ENCODE data around the gene TNS1. TPM values are rescaled to one million over a fixed set of nuclear protein-coding genes. Genes with fewer than 3 reads are reported as not detected.

The TNS1 gene
- total and polyA plus RNA-seq, 9 of the 15 experiments (the other 6 are each of a cell fraction or from before 2014, with no cell fraction given): 0.13 to 2.7 (median 0.77) TPM

GRCh38 chr2:217950401-217950871, 52.4 kb downstream of the TNS1 start:
- CTCF ChIA-PET (ENCODE audit: low intra/inter-chr PET ratio): no interaction called here
- H3K9me1 ChIP-seq (ENCODE audit: control insufficient read depth, insufficient read depth, low read length): no peaks in the 10 kb centered on the region
- no peak for ATAC-seq

GRCh38 chr2:217949447-217949846, 53.3 kb downstream of the TNS1 start:
- no peaks in the 10 kb centered on the region for H3K79me2 ChIP-seq (ENCODE audit: control insufficient read depth, insufficient read depth, low read length)
- H2AFZ ChIP-seq (ENCODE audit: low read depth, low read length): no peak overlapping the region
- CTCF ChIA-PET (ENCODE audit: low intra/inter-chr PET ratio): no interaction called here
- no peaks in the 10 kb centered on the region for H3K9me3 ChIP-seq (replicated peaks; ENCODE audit: control insufficient read depth, insufficient read depth, low read depth, low read length)
- no peak overlapping the region for H3K27ac ChIP-seq (ENCODE audit: extremely low read depth, low read depth, low read length)
- H3K9ac ChIP-seq (ENCODE audit: insufficient read depth in 1 of 2, low read depth in 2 of 2, low read length in 2 of 2): no peak overlapping the region
- no peak for ATAC-seq
- no peak for FAIRE-seq
- no peak for DNase-seq (ENCODE audit: extremely low read depth in 1 of 4, low spot score in 3 of 4)
- H3K4me3 ChIP-seq: no peak overlapping the region
- H3K4me1 ChIP-seq (replicated peaks in 1 of 2; ENCODE audit: control insufficient read depth in 2 of 2, insufficient read depth in 2 of 2, low read length in 2 of 2): no peaks in the 10 kb centered on the region
- H3K9me1 ChIP-seq (ENCODE audit: control insufficient read depth, insufficient read depth, low read length): no peaks in the 10 kb centered on the region
- in situ Hi-C loops (cut with MboI) (no loop called here), intact Hi-C loops (cut with micrococcal nuclease) (no loop called here)
- BruUV-seq (replicated peaks): no TSS peak
- no peaks in the 10 kb centered on the region for H3K36me3 ChIP-seq (ENCODE audit: control insufficient read depth, insufficient read depth, low read length)
- H3K27me3 ChIP-seq (ENCODE audit: control insufficient read depth in 2 of 2, insufficient read depth in 2 of 2, low read length in 2 of 2): peaks cover 0 to 50% of the 10 kb centered on the region in 2 experiments; a peak in 3 of 5 replicates
- no peaks in the 10 kb centered on the region for H4K20me1 ChIP-seq (replicated peaks; ENCODE audit: control insufficient read depth, insufficient read depth, low read length)
- no peak overlapping the region for H3K4me2 ChIP-seq (ENCODE audit: insufficient read depth, low read length)
- POLR2A ChIA-PET: no interaction called here
- TF ChIP-seq ZBTB7A (IDR thresholded peaks at IDR 0.05; ENCODE audit: borderline replicate concordance, control insufficient read depth, low read depth, low read length) (no peak), KAT8 (IDR thresholded peaks at IDR 0.05; ENCODE audit: low read depth) (no peak), ZNF41 (CRISPR knock-in tag; conservative IDR thresholded peaks at IDR 0.05) (no peak), ATF3 (IDR thresholded peaks at IDR 0.05) (no peak), ATF3 (CRISPR knock-in tag; conservative IDR thresholded peaks at IDR 0.05) (no peak), KAT7 (CRISPR knock-in tag; IDR thresholded peaks at IDR 0.05; ENCODE audit: borderline replicate concordance) (no peak), ZNF436 (CRISPR knock-in tag; IDR thresholded peaks at IDR 0.05) (no peak), BRD9 (IDR thresholded peaks at IDR 0.05; ENCODE audit: low read depth, partially characterized antibody) (no peak), SRF (CRISPR knock-in tag; IDR thresholded peaks at IDR 0.05) (no peak), ZNF79 (CRISPR knock-in tag; IDR thresholded peaks at IDR 0.05; ENCODE audit: low read depth) (no peak), CSDE1 (IDR thresholded peaks at IDR 0.05) (no peak), KLF16 (IDR thresholded peaks at IDR 0.05) (no peak), TEAD2 (tag; IDR thresholded peaks at IDR 0.05) (no peak), TAF15 (IDR thresholded peaks at IDR 0.05; ENCODE audit: low read depth, low read length) (no peak)

More at GRCh38 chr2:217950401-217950871, 52.4 kb downstream of the TNS1 start:
- Histone ChIP-seq H2AFZ (ENCODE audit: low read depth, low read length) (no peak overlapping the region), H4K20me1 (replicated peaks; ENCODE audit: control insufficient read depth, insufficient read depth, low read length) (no peaks in the 10 kb centered on the region), H3K4me2 (ENCODE audit: insufficient read depth, low read length) (no peak overlapping the region), H3K9ac (ENCODE audit: insufficient read depth in 1 of 2, low read depth in 2 of 2, low read length in 2 of 2) (no peak overlapping the region), H3K27ac (ENCODE audit: extremely low read depth, low read depth, low read length) (no peak overlapping the region), H3K4me3 (no peak overlapping the region), H3K79me2 (ENCODE audit: control insufficient read depth, insufficient read depth, low read length) (no peaks in the 10 kb centered on the region), H3K27me3 (ENCODE audit: control insufficient read depth in 2 of 2, insufficient read depth in 2 of 2, low read length in 2 of 2) (peaks cover 0 to 52% of the 10 kb centered on the region in 2 experiments; a peak in 3 of 5 replicates), H3K36me3 (ENCODE audit: control insufficient read depth, insufficient read depth, low read length) (no peaks in the 10 kb centered on the region), H3K9me3 (replicated peaks; ENCODE audit: control insufficient read depth, insufficient read depth, low read depth, low read length) (no peaks in the 10 kb centered on the region), H3K4me1 (replicated peaks in 1 of 2; ENCODE audit: control insufficient read depth in 2 of 2, insufficient read depth in 2 of 2, low read length in 2 of 2) (no peaks in the 10 kb centered on the region)
- in situ Hi-C loops (cut with MboI): no loop called here
- no peak for TF ChIP-seq STAT5B (CRISPR knock-in tag; IDR thresholded peaks at IDR 0.05)
- TF ChIP-seq NR4A1 (CRISPR knock-in tag; IDR thresholded peaks at IDR 0.05): no peak
- TF ChIP-seq NR4A1 (tag; IDR thresholded peaks at IDR 0.05): no peak
- no peak for TF ChIP-seq NFXL1 (CRISPR knock-in tag; IDR thresholded peaks at IDR 0.05)
- WGBS (ENCODE audit: insufficient coverage, low coverage, missing lambda C conversion rate): 3% methylated on average over 8 of the region's 10 CpGs
- intact Hi-C loops (cut with micrococcal nuclease): no loop called here
- POLR2A ChIA-PET: interaction anchor here (0.6 kb wide), 1 partner anchor 19 kb away, joined by 3 read pairs; no protein-coding TSS in a partner anchor
- BruUV-seq (replicated peaks): no TSS peak
- no peak for DNase-seq (ENCODE audit: extremely low read depth in 1 of 4, low spot score in 3 of 4)
- no peak for FAIRE-seq

Data from K562 (cell line).